ENCODE data around the gene TPSG1. TPM values are rescaled to one million over a fixed set of nuclear protein-coding genes. Genes with fewer than 3 reads are reported as not detected.

The TPSG1 gene
- total and polyA plus RNA-seq, 10 of the 15 experiments (the other 5 are each of a cell fraction or from before 2014, with no cell fraction given), result not detected

DNA sequence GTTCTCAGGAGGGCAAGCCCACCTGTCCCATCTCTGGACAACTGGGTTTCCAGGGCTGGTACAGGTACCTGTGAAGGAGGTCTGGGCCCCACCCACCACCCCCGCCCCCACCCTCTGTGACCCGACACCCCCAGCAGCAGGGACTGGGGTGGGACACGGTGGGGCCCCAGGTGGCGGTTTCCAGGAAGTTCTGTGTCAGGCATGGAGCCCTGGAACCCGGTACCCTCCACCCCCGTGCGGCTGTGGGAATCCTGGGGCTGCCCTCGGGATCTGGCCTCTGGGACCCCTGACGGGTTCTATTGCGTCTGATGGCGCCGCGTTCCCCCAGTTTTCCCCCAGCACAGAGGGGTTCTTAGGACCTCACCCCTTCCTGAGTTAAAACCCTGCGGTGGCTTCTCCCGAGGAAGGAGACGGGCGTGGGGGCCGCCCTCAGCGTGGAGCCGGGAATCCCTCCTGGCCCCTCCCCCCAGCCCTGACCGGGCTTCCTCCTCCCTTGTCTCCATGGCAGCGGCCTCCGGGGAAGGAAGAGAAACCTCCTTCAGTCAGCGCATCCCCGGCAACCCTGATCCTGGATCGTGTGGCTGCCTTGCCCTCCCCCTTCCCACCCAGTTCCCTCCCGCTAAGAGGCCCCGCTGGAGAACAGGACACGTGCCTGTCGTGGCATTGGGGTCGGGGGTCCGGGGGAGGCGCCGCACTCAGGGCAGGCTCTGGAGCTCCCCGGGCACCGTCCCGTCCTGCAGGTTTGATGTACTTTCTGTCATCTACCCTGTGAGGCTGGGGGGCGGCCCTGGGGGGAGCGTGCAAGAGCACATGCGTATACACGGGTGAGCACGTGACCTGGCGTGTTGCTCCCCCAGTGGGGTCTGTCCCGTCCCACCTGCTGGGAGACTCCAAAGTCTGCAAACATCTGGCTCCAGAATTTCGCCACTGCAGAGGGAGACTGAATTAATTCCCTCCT lies 41.8 kb downstream of the TPSG1 start:
- ATAC-seq, result no peak
- Histone ChIP-seq H3K79me2 (ENCODE audit: control insufficient read depth, insufficient read depth, low read length) (no peaks in the 10 kb centered on the region), H4K20me1 (ENCODE audit: control insufficient read depth, insufficient read depth) (no peaks in the 10 kb centered on the region), H3K4me3 (no peak overlapping the region), H3K4me1 (ENCODE audit: control insufficient read depth, insufficient read depth, low read length) (no peaks in the 10 kb centered on the region), H3K36me3 (ENCODE audit: control insufficient read depth in 2 of 2, insufficient read depth in 2 of 2, low read length in 1 of 2) (no peaks in the 10 kb centered on the region), H3K9ac (ENCODE audit: control insufficient read depth, insufficient read depth, low read length) (no peak overlapping the region), H2AFZ (ENCODE audit: control insufficient read depth, low read depth, low read length) (no peak overlapping the region), H3K27me3 (replicated peaks in 1 of 2; ENCODE audit: control insufficient read depth in 2 of 2, insufficient read depth in 2 of 2, low read length in 1 of 2) (no peaks in the 10 kb centered on the region), H3K4me2 (ENCODE audit: control insufficient read depth, insufficient read depth) (no peak overlapping the region), H3K9me3 (replicated peaks; ENCODE audit: control insufficient read depth, insufficient read depth, low read length) (no peaks in the 10 kb centered on the region; the same call in 2 of the 3 replicates), H3K27ac (ENCODE audit: control insufficient read depth, insufficient read depth) (no peak overlapping the region)
- intact Hi-C loops (cut with micrococcal nuclease; ENCODE audit: unreplicated experiment), result no loop called here
- FAIRE-seq, result no peak
- WGBS (ENCODE audit: insufficient coverage, insufficient replicate concordance, low lambda C conversion rate, missing lambda C conversion rate), result 53% methylated on average over 41 of the region's 45 CpGs
- ChIA-PET SMC1A (ENCODE audit: uncharacterized antibody, unreplicated experiment) (no interaction called here), CTCF (no interaction called here), RAD21 (ENCODE audit: unreplicated experiment) (no interaction called here), POLR2A (no interaction called here)
- in situ Hi-C loops (cut with MboI), result no loop called here
- no peak for DNase-seq (ENCODE audit: low read depth, low spot score)
- BruUV-seq (replicated peaks), result no TSS peak
- TF ChIP-seq NBN (IDR thresholded peaks at IDR 0.05), result no peak
- no peak for TF ChIP-seq SUZ12 (IDR thresholded peaks at IDR 0.05; ENCODE audit: unreplicated experiment)
- TF ChIP-seq JUNB (IDR thresholded peaks at IDR 0.05), result no peak
- TF ChIP-seq, protein P1, sequence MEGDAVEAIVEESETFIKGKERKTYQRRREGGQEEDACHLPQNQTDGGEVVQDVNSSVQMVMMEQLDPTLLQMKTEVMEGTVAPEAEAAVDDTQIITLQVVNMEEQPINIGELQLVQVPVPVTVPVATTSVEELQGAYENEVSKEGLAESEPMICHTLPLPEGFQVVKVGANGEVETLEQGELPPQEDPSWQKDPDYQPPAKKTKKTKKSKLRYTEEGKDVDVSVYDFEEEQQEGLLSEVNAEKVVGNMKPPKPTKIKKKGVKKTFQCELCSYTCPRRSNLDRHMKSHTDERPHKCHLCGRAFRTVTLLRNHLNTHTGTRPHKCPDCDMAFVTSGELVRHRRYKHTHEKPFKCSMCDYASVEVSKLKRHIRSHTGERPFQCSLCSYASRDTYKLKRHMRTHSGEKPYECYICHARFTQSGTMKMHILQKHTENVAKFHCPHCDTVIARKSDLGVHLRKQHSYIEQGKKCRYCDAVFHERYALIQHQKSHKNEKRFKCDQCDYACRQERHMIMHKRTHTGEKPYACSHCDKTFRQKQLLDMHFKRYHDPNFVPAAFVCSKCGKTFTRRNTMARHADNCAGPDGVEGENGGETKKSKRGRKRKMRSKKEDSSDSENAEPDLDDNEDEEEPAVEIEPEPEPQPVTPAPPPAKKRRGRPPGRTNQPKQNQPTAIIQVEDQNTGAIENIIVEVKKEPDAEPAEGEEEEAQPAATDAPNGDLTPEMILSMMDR (IDR thresholded peaks at IDR 0.05 in 2 of 3, conservative IDR thresholded peaks at IDR 0.05 in 1 of 3; ENCODE audit: control insufficient read depth in 2 of 3, extremely low read depth in 1 of 3, insufficient read depth in 1 of 3, low read depth in 3 of 3, low read length in 3 of 3), result no peak
- no peak for TF ChIP-seq STAT3 (IDR thresholded peaks at IDR 0.05; ENCODE audit: low read depth, low read length)
- TF ChIP-seq CBFB (IDR thresholded peaks at IDR 0.05; ENCODE audit: low read depth), result no peak
- no peak for TF ChIP-seq ZSCAN29 (IDR thresholded peaks at IDR 0.05)
- no peak for TF ChIP-seq RAD51 (IDR thresholded peaks at IDR 0.05)
- TF ChIP-seq, protein P2, sequence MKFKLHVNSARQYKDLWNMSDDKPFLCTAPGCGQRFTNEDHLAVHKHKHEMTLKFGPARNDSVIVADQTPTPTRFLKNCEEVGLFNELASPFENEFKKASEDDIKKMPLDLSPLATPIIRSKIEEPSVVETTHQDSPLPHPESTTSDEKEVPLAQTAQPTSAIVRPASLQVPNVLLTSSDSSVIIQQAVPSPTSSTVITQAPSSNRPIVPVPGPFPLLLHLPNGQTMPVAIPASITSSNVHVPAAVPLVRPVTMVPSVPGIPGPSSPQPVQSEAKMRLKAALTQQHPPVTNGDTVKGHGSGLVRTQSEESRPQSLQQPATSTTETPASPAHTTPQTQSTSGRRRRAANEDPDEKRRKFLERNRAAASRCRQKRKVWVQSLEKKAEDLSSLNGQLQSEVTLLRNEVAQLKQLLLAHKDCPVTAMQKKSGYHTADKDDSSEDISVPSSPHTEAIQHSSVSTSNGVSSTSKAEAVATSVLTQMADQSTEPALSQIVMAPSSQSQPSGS (IDR thresholded peaks at IDR 0.05; ENCODE audit: low read length), result no peak
- no peak for TF ChIP-seq MEF2B (IDR thresholded peaks at IDR 0.05; ENCODE audit: partially characterized antibody, poor library complexity, severe bottlenecking)
- TF ChIP-seq, protein P3, sequence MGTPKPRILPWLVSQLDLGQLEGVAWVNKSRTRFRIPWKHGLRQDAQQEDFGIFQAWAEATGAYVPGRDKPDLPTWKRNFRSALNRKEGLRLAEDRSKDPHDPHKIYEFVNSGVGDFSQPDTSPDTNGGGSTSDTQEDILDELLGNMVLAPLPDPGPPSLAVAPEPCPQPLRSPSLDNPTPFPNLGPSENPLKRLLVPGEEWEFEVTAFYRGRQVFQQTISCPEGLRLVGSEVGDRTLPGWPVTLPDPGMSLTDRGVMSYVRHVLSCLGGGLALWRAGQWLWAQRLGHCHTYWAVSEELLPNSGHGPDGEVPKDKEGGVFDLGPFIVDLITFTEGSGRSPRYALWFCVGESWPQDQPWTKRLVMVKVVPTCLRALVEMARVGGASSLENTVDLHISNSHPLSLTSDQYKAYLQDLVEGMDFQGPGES (IDR thresholded peaks at IDR 0.05), result no peak
- no peak for TF ChIP-seq TCF12 (IDR thresholded peaks at IDR 0.05; ENCODE audit: low read depth, low read length)
- no peak for TF ChIP-seq BMI1 (IDR thresholded peaks at IDR 0.05; ENCODE audit: borderline replicate concordance)
- TF ChIP-seq, protein P4, sequence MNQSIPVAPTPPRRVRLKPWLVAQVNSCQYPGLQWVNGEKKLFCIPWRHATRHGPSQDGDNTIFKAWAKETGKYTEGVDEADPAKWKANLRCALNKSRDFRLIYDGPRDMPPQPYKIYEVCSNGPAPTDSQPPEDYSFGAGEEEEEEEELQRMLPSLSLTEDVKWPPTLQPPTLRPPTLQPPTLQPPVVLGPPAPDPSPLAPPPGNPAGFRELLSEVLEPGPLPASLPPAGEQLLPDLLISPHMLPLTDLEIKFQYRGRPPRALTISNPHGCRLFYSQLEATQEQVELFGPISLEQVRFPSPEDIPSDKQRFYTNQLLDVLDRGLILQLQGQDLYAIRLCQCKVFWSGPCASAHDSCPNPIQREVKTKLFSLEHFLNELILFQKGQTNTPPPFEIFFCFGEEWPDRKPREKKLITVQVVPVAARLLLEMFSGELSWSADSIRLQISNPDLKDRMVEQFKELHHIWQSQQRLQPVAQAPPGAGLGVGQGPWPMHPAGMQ (IDR thresholded peaks at IDR 0.05; ENCODE audit: borderline replicate concordance), result no peak
- TF ChIP-seq, protein P5, sequence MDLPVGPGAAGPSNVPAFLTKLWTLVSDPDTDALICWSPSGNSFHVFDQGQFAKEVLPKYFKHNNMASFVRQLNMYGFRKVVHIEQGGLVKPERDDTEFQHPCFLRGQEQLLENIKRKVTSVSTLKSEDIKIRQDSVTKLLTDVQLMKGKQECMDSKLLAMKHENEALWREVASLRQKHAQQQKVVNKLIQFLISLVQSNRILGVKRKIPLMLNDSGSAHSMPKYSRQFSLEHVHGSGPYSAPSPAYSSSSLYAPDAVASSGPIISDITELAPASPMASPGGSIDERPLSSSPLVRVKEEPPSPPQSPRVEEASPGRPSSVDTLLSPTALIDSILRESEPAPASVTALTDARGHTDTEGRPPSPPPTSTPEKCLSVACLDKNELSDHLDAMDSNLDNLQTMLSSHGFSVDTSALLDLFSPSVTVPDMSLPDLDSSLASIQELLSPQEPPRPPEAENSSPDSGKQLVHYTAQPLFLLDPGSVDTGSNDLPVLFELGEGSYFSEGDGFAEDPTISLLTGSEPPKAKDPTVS (IDR thresholded peaks at IDR 0.05; ENCODE audit: low read depth, low read length), result no peak
- TF ChIP-seq SUPT20H (IDR thresholded peaks at IDR 0.05; ENCODE audit: borderline replicate concordance, control insufficient read depth, low read depth, low read length), result no peak
- TF ChIP-seq SP1 (IDR thresholded peaks at IDR 0.05; ENCODE audit: low read depth, low read length), result no peak

Data from GM12878 (cell line).